ENCODE measurements around the gene PEMT. TPM values are rescaled to one million over a fixed set of nuclear protein-coding genes. Genes with fewer than 3 reads are reported as not detected.
A peak's percentile ranks its signal among the peaks of the same experiment; 100 is the strongest.

The PEMT gene
- total RNA-seq, 1 donor from 2014 or later = 31.1 TPM

GRCh38 chr17:17549732-17550366 is 41.7 kb downstream of the PEMT start:
- Mint-ChIP-seq H3K27ac (ENCODE audit: unreplicated experiment) (no peak overlapping the region), H3K9me3 (ENCODE audit: low read depth) (no peaks in the 10 kb centered on the region), H3K4me3 (ENCODE audit: unreplicated experiment) (no peak overlapping the region), H3K4me1 (ENCODE audit: low read depth) (peaks cover 16% of the 10 kb centered on the region), H3K36me3 (ENCODE audit: low read depth) (no peaks in the 10 kb centered on the region), H3K27me3 (ENCODE audit: low read depth) (no peaks in the 10 kb centered on the region)
- DNase-seq (ENCODE audit: low spot score) = no peak
- TF ChIP-seq, protein P1, sequence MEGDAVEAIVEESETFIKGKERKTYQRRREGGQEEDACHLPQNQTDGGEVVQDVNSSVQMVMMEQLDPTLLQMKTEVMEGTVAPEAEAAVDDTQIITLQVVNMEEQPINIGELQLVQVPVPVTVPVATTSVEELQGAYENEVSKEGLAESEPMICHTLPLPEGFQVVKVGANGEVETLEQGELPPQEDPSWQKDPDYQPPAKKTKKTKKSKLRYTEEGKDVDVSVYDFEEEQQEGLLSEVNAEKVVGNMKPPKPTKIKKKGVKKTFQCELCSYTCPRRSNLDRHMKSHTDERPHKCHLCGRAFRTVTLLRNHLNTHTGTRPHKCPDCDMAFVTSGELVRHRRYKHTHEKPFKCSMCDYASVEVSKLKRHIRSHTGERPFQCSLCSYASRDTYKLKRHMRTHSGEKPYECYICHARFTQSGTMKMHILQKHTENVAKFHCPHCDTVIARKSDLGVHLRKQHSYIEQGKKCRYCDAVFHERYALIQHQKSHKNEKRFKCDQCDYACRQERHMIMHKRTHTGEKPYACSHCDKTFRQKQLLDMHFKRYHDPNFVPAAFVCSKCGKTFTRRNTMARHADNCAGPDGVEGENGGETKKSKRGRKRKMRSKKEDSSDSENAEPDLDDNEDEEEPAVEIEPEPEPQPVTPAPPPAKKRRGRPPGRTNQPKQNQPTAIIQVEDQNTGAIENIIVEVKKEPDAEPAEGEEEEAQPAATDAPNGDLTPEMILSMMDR (IDR thresholded peaks at IDR 0.05) = no peak

DNA sequence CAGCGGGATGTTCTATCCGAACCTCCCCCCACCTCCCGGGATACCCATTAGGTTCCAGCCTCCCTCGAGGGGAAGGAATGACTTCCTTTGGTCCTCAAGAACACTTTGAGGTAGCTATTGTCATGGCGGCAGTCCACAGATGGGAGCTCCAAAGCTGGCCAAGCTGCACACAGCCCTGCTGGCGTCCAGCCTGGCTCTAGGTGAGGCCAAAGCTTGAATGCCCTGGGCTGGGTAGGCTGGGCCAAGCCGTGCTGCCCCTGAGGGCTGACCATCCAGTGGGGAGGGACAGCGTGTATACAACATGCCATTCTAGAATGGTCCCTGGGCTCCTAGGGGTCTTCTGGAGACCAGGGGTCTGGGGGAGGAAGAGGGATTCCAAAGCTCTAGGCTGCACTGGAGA is 43.5 kb downstream of the PEMT start:
- H3K27ac Mint-ChIP-seq (ENCODE audit: unreplicated experiment) = no peak overlapping the region
- no peak for DNase-seq (ENCODE audit: low spot score)
- H3K4me3 Mint-ChIP-seq (ENCODE audit: unreplicated experiment) = no peak overlapping the region
- H3K9me3 Mint-ChIP-seq (ENCODE audit: low read depth) = no peaks in the 10 kb centered on the region
- TF ChIP-seq, protein P1 (IDR thresholded peaks at IDR 0.05) = no peak
- H3K4me1 Mint-ChIP-seq (ENCODE audit: low read depth) = peaks cover 20% of the 10 kb centered on the region
- H3K27me3 Mint-ChIP-seq (ENCODE audit: low read depth) = no peaks in the 10 kb centered on the region
- no peaks in the 10 kb centered on the region for H3K36me3 Mint-ChIP-seq (ENCODE audit: low read depth)

GRCh38 chr17:17547210-17547764 is 44.2 kb downstream of the PEMT start:
- H3K9me3 Mint-ChIP-seq (ENCODE audit: low read depth) = no peaks in the 10 kb centered on the region
- H3K36me3 Mint-ChIP-seq (ENCODE audit: low read depth) = no peaks in the 10 kb centered on the region
- no peak for DNase-seq (ENCODE audit: low spot score)
- no peak overlapping the region for H3K4me3 Mint-ChIP-seq (ENCODE audit: unreplicated experiment)
- no peak overlapping the region for H3K27ac Mint-ChIP-seq (ENCODE audit: unreplicated experiment)
- H3K27me3 Mint-ChIP-seq (ENCODE audit: low read depth) = no peaks in the 10 kb centered on the region
- TF ChIP-seq, protein P1 (IDR thresholded peaks at IDR 0.05) = no peak
- H3K4me1 Mint-ChIP-seq (ENCODE audit: low read depth) = peaks cover 20% of the 10 kb centered on the region

DNA sequence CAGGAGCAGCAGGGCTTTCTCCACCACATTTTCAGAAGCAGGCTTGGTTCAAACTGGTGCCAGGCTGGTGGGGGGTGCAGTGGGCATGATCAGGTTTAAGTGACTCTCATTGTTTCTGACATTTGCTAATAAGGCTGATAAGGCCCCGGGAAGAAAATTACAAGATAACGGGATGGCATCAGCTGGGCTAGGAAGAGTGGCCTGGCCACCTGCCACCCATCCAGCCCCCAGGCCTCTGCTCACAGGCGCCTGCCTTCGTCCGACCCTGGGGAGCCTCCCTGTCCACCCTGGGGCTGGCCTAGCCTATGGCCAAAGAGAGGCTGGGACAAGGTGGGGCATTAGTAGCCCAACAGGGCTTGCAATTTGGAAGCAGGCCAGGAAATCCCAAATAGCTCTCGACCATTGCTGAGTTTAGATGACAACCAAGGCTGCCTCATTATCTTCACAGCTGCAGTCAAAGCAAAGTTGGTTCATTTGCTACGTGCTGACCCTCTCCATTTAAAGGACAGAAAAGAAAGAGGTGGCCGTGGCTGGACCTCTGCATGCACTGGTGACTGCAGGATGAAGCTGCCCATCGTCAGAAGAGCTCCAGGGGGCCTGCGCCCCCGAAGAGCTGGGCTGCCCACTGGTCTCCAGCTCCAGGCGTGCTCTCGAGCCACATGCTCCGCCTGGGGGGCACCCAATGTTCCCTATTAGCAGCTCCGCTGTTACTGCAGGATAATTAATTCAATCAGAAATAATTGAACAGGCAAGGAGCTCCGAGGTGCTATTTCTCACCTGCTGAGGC is 44.9 kb downstream of the PEMT start:
- TF ChIP-seq, protein P1 (IDR thresholded peaks at IDR 0.05) = no peak
- H3K27me3 Mint-ChIP-seq (ENCODE audit: low read depth) = no peaks in the 10 kb centered on the region
- H3K27ac Mint-ChIP-seq (ENCODE audit: unreplicated experiment) = no peak overlapping the region
- H3K36me3 Mint-ChIP-seq (ENCODE audit: low read depth) = no peaks in the 10 kb centered on the region
- H3K4me1 Mint-ChIP-seq (ENCODE audit: low read depth) = peaks cover 19% of the 10 kb centered on the region
- H3K4me3 Mint-ChIP-seq (ENCODE audit: unreplicated experiment) = no peak overlapping the region
- no peak for DNase-seq (ENCODE audit: low spot score)
- no peaks in the 10 kb centered on the region for H3K9me3 Mint-ChIP-seq (ENCODE audit: low read depth)

DNA sequence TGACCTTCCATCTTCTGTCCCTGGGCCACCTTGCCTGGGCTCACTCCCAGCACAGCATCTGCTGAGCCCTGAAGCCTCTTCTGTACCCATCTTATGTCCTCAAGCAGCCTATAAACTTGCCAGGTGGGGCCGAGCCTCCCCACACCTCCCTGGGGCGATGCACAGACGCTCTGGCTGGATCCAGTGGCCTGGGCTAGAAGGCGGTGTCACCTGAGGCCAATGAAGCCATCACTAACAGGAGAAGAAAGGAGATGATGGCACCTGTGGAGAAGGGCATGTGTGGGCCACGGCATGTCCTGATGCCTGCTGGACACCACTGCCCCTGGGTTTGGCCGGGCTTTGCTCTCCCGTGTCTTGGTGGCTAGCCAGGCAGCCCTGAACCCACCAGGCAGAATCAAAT is 45.5 kb downstream of the PEMT start:
- Mint-ChIP-seq H3K4me1 (ENCODE audit: low read depth) (peaks cover 14% of the 10 kb centered on the region), H3K27ac (ENCODE audit: unreplicated experiment) (peak overlapping the region; percentile 12), H3K36me3 (ENCODE audit: low read depth) (no peaks in the 10 kb centered on the region), H3K27me3 (ENCODE audit: low read depth) (no peaks in the 10 kb centered on the region), H3K9me3 (ENCODE audit: low read depth) (no peaks in the 10 kb centered on the region), H3K4me3 (ENCODE audit: unreplicated experiment) (no peak overlapping the region)
- no peak for DNase-seq (ENCODE audit: low spot score)
- TF ChIP-seq, protein P1 (IDR thresholded peaks at IDR 0.05) = no peak

Measured in chondrocyte (in vitro differentiated cells).